Measurements from ENCODE around the gene CMC1. TPM values are rescaled to one million over a fixed set of nuclear protein-coding genes. Genes with fewer than 3 reads are reported as not detected.

CMC1 gene
- total RNA-seq, 1 experiment from 2014 or later, result 15.9 TPM

DNA sequence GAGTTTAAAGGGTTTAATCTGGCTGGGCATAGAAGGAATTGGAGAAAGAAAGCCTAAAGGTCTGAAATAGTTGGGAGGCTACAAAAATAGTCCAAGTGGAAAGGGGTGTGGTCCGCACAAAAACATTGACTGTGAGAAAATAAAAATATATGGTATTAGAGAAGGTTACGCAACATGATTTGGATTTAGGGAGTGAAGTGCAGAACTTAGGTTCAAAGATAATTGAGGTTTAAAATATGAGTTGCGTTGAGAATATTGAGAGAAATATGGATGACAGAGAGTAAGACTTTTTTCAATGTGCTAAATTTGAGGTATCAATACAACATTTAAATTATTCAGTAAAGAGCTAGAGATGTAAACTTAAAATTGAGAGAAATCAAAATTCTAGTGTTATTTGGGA is 15.4 kb upstream of the CMC1 start:
- Histone ChIP-seq H3K36me3 (ENCODE audit: control insufficient read depth, insufficient read depth, low read length) (no peaks in the 10 kb centered on the region), H3K4me1 (ENCODE audit: control insufficient read depth, insufficient read depth, low read length) (no peaks in the 10 kb centered on the region), H3K4me3 (ENCODE audit: low read depth in 2 of 2, low read length in 2 of 2) (no peak overlapping the region), H3K27me3 (ENCODE audit: control insufficient read depth, insufficient read depth, low read length) (no peaks in the 10 kb centered on the region), H3K9me3 (ENCODE audit: control insufficient read depth, insufficient read depth, low read depth, low read length) (no peaks in the 10 kb centered on the region), H3K27ac (ENCODE audit: low read length) (no peak overlapping the region)
- DNase-seq (ENCODE audit: low read depth, low spot score) (no peak), ATAC-seq (no peak)
- ChIA-PET POLR2A (no interaction called here), CTCF (no interaction called here)
- intact Hi-C loops (cut with micrococcal nuclease; ENCODE audit: unreplicated experiment), result no loop called here
- in situ Hi-C loops (cut with HindIII; ENCODE audit: low pct_unique_long_range_greater_than_20kb, low sequenced_read_pairs), result no loop called here
- TF ChIP-seq, protein P1, sequence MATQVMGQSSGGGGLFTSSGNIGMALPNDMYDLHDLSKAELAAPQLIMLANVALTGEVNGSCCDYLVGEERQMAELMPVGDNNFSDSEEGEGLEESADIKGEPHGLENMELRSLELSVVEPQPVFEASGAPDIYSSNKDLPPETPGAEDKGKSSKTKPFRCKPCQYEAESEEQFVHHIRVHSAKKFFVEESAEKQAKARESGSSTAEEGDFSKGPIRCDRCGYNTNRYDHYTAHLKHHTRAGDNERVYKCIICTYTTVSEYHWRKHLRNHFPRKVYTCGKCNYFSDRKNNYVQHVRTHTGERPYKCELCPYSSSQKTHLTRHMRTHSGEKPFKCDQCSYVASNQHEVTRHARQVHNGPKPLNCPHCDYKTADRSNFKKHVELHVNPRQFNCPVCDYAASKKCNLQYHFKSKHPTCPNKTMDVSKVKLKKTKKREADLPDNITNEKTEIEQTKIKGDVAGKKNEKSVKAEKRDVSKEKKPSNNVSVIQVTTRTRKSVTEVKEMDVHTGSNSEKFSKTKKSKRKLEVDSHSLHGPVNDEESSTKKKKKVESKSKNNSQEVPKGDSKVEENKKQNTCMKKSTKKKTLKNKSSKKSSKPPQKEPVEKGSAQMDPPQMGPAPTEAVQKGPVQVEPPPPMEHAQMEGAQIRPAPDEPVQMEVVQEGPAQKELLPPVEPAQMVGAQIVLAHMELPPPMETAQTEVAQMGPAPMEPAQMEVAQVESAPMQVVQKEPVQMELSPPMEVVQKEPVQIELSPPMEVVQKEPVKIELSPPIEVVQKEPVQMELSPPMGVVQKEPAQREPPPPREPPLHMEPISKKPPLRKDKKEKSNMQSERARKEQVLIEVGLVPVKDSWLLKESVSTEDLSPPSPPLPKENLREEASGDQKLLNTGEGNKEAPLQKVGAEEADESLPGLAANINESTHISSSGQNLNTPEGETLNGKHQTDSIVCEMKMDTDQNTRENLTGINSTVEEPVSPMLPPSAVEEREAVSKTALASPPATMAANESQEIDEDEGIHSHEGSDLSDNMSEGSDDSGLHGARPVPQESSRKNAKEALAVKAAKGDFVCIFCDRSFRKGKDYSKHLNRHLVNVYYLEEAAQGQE (IDR thresholded peaks at IDR 0.05; ENCODE audit: insufficient read depth in 1 of 2, low read depth in 2 of 2, low read length in 1 of 2), result no peak
- TF ChIP-seq, protein P2, sequence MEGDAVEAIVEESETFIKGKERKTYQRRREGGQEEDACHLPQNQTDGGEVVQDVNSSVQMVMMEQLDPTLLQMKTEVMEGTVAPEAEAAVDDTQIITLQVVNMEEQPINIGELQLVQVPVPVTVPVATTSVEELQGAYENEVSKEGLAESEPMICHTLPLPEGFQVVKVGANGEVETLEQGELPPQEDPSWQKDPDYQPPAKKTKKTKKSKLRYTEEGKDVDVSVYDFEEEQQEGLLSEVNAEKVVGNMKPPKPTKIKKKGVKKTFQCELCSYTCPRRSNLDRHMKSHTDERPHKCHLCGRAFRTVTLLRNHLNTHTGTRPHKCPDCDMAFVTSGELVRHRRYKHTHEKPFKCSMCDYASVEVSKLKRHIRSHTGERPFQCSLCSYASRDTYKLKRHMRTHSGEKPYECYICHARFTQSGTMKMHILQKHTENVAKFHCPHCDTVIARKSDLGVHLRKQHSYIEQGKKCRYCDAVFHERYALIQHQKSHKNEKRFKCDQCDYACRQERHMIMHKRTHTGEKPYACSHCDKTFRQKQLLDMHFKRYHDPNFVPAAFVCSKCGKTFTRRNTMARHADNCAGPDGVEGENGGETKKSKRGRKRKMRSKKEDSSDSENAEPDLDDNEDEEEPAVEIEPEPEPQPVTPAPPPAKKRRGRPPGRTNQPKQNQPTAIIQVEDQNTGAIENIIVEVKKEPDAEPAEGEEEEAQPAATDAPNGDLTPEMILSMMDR (IDR thresholded peaks at IDR 0.05), result no peak
- TF ChIP-seq TCF7L2 (IDR thresholded peaks at IDR 0.05; ENCODE audit: low read depth, low read length) (no peak), POLR2AphosphoS5 (IDR thresholded peaks at IDR 0.05; ENCODE audit: low read depth, low read length) (no peak), SIN3A (IDR thresholded peaks at IDR 0.05; ENCODE audit: borderline replicate concordance, insufficient read depth, low read depth, low read length) (no peak)
- BruUV-seq (replicated peaks), result no TSS peak

DNA sequence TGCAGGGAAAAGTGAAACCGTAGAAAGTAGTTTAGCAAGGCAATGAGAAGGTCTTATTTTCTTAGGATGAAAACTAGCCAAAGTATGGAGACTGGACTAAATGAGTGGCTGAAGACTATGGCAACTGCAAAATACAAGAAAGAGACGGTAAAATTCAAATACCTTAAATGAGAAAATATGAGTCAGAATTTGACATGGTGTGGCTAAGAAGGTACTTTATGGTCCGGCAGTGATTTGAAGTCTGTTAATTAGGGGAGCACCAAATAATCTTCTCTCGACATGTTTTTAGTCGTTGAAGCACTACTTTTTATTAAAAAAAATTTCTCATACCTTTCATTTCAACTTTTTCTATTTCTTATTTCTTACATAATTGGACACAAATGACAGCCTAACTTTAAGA is 12.8 kb upstream of the CMC1 start:
- ChIA-PET POLR2A (no interaction called here), CTCF (no interaction called here)
- BruUV-seq (replicated peaks), result no TSS peak
- no peak for TF ChIP-seq TCF7L2 (IDR thresholded peaks at IDR 0.05; ENCODE audit: low read depth, low read length)
- TF ChIP-seq, protein P1 (IDR thresholded peaks at IDR 0.05; ENCODE audit: insufficient read depth in 1 of 2, low read depth in 2 of 2, low read length in 1 of 2), result no peak
- Histone ChIP-seq H3K4me1 (ENCODE audit: control insufficient read depth, insufficient read depth, low read length) (no peaks in the 10 kb centered on the region), H3K9me3 (ENCODE audit: control insufficient read depth, insufficient read depth, low read depth, low read length) (no peaks in the 10 kb centered on the region), H3K27me3 (ENCODE audit: control insufficient read depth, insufficient read depth, low read length) (no peaks in the 10 kb centered on the region), H3K27ac (ENCODE audit: low read length) (no peak overlapping the region), H3K36me3 (ENCODE audit: control insufficient read depth, insufficient read depth, low read length) (no peaks in the 10 kb centered on the region), H3K4me3 (ENCODE audit: low read depth in 2 of 2, low read length in 2 of 2) (no peak overlapping the region)
- ATAC-seq (no peak), DNase-seq (ENCODE audit: low read depth, low spot score) (no peak)
- in situ Hi-C loops (cut with HindIII; ENCODE audit: low pct_unique_long_range_greater_than_20kb, low sequenced_read_pairs), result no loop called here
- intact Hi-C loops (cut with micrococcal nuclease; ENCODE audit: unreplicated experiment), result no loop called here
